Measurements from ENCODE around the gene ZNF236. TPM values are rescaled to one million over a fixed set of nuclear protein-coding genes. Genes with fewer than 3 reads are reported as not detected.

Gene ZNF236
- total and polyA plus RNA-seq, 2 of the 8 experiments (the other 6 are each of a cell fraction or from before 2014, with no cell fraction given): 6.7 to 14.5 TPM

DNA sequence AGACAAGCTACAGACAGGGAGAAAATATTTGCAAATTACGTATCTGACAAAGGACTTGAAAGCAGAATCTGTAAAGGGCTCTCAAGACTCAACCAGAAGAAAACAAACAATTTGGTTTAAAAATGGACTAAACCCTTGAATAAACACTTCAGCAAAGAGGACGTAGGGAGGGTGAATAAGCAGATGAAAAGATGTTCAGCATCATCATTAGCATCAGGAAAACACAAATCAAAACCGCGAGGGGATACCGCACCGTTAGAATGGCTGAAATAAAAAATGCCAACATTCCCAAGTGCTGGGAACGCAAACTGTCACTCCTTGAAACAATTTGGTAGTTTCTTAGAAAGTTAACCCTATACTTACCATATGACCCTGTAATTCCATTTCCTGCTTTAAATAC lies 173.5 kb downstream of the ZNF236 start (continued):
- no peak for TF ChIP-seq EGR1 (IDR thresholded peaks at IDR 0.05; ENCODE audit: borderline replicate concordance, low read depth, low read length)
- TF ChIP-seq KDM4A (IDR thresholded peaks at IDR 0.05; ENCODE audit: low read depth, low read length, severe bottlenecking): no peak
- no peak for TF ChIP-seq HDAC2 (IDR thresholded peaks at IDR 0.05; ENCODE audit: borderline replicate concordance in 1 of 2, low read depth in 2 of 2, low read length in 2 of 2)
- TF ChIP-seq CBX5 (IDR thresholded peaks at IDR 0.05; ENCODE audit: low read depth, low read length): no peak

All from H1 (cell line).